Measurements from ENCODE around the gene B3GNT5. TPM values are rescaled to one million over a fixed set of nuclear protein-coding genes. Genes with fewer than 3 reads are reported as not detected.
A peak's percentile ranks its signal among the peaks of the same experiment; 100 is the strongest.
"Not testable (repeated sequence)": the region's sequence is repeated elsewhere in the genome, so short reads cannot be mapped to it uniquely, and the experiment has no call there.

B3GNT5 gene
- polyA plus RNA-seq, 3 donors: 2.3 to 12.1 (median 6.3) TPM

GRCh38 chr3:183226333-183226890 is 26.6 kb upstream of the B3GNT5 start:
- 63 to 88% (median 74%) methylated on average over 9 of the region's 9 CpGs for WGBS, 3 donors
- H3K27ac ChIP-seq (ENCODE audit: low read depth, low read length): no peak overlapping the region

DNA sequence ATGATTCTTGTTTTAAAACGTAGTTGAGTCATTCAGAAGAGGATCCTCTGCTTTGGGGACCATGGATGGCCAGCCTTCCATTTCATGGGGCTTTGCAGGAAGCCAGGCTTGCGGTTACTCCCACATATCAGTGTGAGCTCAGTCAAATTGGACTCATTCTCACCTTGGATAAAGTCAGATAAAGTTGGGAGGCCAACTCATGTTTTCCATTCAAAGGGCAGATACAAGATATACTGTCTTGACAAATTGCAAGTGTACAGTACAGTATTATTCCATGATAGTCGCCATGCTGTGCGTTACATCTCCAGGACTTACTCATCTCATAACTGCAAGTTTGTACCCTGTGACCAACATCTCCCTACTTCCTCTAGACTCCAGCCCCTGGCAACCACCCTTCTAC is 25.5 kb upstream of the B3GNT5 start:
- WGBS, 3 donors: 92 to 95% (median 93%) methylated on average over 4 of the region's 4 CpGs
- no peak overlapping the region for H3K27ac ChIP-seq (ENCODE audit: low read depth, low read length)

- H3K27ac ChIP-seq (ENCODE audit: low read depth, low read length): no peak overlapping the region
- WGBS, 3 donors: 85 to 91% (median 88%) methylated on average over 1 of the region's 1 CpG
These were observed 23.9 kb upstream of the B3GNT5 start for GRCh38 chr3:183229178-183229577.

DNA sequence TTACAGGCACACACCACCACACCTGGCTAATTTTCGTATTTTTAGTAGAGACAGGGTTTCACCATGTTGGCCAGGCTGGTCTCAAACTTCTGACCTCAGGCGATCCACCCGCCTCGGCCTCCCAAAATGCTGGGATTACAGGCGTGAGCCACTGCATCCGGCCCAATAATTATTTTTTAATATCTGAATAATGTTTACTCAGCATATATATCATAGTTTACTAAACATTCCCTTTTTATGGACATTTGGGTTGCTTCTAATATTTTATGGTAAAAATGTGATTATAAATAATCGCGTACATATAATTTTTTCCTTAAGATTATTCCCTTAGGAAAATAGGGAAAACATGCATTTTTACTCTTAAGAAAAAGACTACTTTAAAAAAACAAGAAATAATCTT is 22.8 kb upstream of the B3GNT5 start:
- not testable (repeated sequence) for H3K27ac ChIP-seq (ENCODE audit: low read depth, low read length)
- WGBS, 3 donors: 92 to 96% (median 95%) methylated on average over 8 of the region's 8 CpGs

DNA sequence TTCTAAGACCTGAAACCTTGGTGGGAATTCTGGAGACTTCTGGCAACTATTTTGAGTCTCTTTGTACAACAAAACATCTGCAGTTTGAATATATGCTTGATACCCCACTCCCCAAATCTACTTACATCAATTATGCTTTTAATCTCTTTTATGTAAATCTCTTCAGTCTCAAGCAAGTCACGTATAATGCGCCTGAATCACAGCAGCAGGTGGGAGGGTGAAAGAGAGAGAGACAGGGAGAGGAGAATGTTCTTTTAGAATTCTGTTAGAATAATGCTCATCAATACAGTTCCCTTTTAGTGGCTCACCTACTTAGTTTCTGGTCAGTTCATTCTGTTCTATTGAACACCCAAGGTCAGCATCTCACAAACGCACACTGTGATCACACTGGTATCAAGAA is 22.2 kb upstream of the B3GNT5 start:
- WGBS, 3 donors: 92 to 94% (median 92%) methylated on average over 3 of the region's 3 CpGs
- no peak overlapping the region for H3K27ac ChIP-seq (ENCODE audit: low read depth, low read length)

DNA sequence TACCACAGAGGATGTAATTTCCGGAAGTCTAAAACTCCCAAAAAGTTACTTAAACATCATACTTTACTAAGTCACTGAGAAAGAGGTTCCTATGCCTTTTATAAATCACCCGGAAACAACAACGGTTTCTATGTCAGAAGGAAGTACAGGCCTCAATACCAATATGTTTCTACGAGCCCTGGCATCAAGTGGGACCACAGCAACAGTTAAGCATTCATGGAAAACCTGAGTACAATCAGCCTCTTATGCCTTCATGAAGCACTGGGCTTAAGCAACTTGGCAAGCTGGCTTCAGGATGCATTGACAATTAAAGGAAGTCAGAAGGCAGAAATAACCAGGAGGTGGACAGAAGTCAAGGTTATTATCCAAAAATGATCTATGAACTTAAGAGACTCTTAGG is 19.1 kb upstream of the B3GNT5 start:
- 36 to 54% (median 38%) methylated on average over 4 of the region's 4 CpGs for WGBS, 3 donors
- H3K27ac ChIP-seq (ENCODE audit: low read depth, low read length): no peak overlapping the region

GRCh38 chr3:183239046-183239445 is 14.0 kb upstream of the B3GNT5 start:
- WGBS, 3 donors: 47 to 67% (median 65%) methylated on average over 5 of the region's 5 CpGs
- no peak overlapping the region for H3K27ac ChIP-seq (ENCODE audit: low read depth, low read length)

DNA sequence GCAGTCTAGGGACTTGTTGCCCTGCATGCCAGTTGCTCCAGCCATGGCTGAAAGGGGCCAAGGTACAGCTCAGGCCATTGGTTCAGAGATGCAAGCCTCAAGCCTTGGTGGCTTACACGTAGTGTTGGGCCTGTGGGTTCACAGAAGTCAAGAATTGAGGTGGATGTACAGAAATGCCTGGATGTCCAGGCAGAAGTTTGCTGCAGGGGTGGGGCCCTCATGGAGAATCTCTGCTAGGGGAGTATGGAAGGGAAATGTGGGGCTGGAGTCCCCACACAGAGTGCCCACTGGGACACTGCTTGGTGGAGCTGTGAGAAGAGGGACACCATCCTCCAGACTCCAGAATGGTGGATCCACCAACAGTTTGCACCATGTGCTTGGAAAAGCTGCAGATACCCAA is 10.6 kb upstream of the B3GNT5 start:
- no peak overlapping the region for H3K27ac ChIP-seq (ENCODE audit: low read depth, low read length)
- 71 to 92% (median 83%) methylated on average over 1 of the region's 1 CpG for WGBS, 3 donors

GRCh38 chr3:183244219-183244618 is 8.8 kb upstream of the B3GNT5 start:
- no peak overlapping the region for H3K27ac ChIP-seq (ENCODE audit: low read depth, low read length)
- 53 to 88% (median 56%) methylated on average over 2 of the region's 2 CpGs for WGBS, 3 donors

GRCh38 chr3:183244981-183245476 is 8.0 kb upstream of the B3GNT5 start:
- H3K27ac ChIP-seq (ENCODE audit: low read depth, low read length): no peak overlapping the region

DNA sequence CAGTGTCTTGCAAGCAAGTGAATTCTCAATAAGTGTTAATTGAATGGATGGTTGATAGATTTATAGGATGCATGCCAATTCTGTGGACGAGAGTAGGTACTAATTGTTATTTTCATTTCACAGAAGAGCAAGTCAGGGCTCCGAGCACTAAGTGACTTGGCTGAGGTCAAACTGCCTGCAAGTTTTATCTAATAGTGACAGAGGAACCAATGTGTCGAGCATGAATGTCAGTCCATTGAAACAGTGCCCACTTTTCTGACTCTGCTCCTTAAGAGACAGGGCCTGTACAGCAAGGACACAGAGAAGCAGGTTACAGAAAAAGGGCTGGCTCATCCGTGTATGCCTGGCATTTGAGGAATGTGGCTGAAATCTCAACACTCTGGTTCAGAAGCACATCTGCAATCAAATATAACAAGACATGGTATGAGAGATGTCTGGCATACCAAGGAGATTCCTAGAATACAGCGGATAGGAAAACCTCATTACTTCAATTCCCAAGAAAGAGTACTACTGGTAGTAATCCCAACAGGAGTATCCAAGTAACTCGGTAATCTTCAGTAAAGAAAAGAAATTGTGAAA is 6.0 kb upstream of the B3GNT5 start:
- 78 to 83% (median 81%) methylated on average over 6 of the region's 6 CpGs for WGBS, 3 donors
- no peak overlapping the region for H3K27ac ChIP-seq (ENCODE audit: low read depth, low read length)

GRCh38 chr3:183249006-183249718 is 3.9 kb upstream of the B3GNT5 start:
- 75 to 89% (median 82%) methylated on average over 6 of the region's 6 CpGs for WGBS, 3 donors
- H3K27ac ChIP-seq (ENCODE audit: low read depth, low read length): no peak overlapping the region

- no peak overlapping the region for H3K27ac ChIP-seq (ENCODE audit: low read depth, low read length)
These were observed 803 bp upstream of the B3GNT5 start for GRCh38 chr3:183252118-183252782.

DNA sequence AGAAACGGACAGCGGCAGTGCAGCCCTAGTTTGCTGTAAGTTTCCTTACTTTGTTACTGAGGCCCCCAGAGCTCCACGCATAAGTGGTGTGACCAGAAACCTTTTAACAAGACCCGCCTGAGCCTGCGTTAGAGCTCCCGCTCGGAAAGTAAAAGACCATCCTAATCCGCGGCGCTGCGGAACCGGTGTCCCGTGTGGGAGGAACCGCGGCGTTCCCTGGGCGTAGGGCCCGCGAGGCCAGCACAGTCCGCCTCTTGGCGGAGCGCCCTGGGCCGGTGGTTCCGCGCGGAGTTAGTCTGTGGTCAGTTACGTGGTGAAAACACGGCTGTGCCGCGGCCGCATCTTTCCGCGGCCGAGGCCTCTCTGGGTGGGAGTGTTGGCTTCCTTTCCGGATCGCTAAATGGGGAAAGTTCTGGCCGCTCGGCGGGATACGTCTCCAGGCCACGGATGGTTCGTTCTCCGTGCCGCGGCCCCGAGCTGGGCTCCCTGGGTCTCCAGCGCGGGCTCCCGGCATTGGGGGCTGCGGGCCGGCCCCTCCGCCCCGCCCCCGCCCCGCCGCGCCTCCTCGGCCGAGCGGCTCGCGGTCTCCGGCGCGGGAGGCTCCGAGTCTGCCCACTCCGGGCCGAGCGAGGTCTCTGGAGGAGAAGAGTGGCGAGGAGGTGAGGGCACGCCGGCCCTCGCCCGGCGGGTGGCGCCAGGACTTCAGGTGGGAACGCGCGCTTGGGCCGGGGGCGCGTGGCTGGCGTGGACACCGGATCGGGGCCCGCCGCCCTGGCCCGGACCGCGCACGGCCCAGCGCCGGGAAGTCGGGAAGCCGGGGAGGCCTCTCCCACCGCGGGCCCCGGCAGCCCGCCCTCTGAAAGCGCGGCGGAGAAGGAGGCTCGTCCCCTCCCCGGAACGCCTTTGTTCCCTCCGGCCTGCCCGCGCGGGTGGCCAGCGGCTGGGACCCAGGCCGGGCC is 754 bp downstream of the B3GNT5 start:
- 0 to 1% (median 0%) methylated on average over 94 to 111 of the region's 111 CpGs for WGBS, 3 donors
- peak overlapping the region; percentile 48 for H3K27ac ChIP-seq (ENCODE audit: low read depth, low read length)

More at GRCh38 chr3:183252118-183252782, 803 bp upstream of the B3GNT5 start:
- WGBS, 3 donors: 76 to 86% (median 86%) methylated on average over 5 of the region's 5 CpGs

DNA sequence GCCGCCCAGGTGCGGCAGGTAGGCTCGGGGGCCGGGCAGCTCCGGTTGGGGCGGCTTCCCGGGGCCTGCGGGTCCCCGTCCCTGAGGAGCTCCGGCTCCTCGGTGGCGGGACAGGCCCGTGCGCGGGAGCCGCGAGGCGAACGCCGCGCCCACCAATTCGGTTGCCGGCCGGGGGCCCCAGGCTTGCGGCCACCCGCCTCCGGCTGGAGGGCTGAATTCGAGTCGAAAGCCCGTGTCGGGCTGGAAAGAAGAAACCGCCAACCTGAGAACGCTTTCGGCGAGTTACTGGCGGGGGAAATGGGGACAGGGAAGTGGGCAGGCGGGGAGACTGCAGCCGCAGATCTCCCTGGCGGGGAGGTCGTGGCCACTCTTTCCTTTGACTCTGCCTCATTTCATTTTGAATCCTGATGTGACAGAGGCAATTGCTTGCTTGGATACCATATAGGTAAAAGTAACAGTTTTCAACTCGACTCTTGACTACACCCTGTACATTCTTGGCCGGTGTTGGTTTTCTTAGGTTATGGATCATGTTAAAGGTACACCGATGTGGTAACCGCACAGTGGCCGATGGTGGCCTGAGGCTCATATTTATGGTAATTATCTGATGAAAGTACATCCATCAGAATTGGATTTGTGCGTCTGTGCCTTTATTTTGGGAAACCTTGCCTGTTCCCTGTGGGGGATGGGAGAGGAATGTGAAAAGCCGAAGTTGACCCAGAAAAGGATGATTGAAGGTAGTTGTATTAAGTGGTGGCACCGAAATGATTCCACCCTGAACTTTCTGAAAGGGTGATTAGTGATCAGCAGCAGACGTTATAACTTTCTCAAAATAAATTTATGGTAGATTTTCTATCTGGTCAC is 1.7 kb downstream of the B3GNT5 start:
- no peak overlapping the region for H3K27ac ChIP-seq (ENCODE audit: low read depth, low read length)
- 8 to 14% (median 13%) methylated on average over 45 to 49 of the region's 49 CpGs for WGBS, 3 donors

- no peak overlapping the region for H3K27ac ChIP-seq (ENCODE audit: low read depth, low read length)
- 73 to 86% (median 77%) methylated on average over 4 of the region's 4 CpGs for WGBS, 3 donors
These were observed 2.3 kb downstream of the B3GNT5 start for GRCh38 chr3:183255348-183255730.

GRCh38 chr3:183259087-183259486 is 6.0 kb downstream of the B3GNT5 start:
- WGBS, 3 donors: 76 to 81% (median 77%) methylated on average over 3 of the region's 3 CpGs
- H3K27ac ChIP-seq (ENCODE audit: low read depth, low read length): no peak overlapping the region
